Myometrial cell (primary cell): ENCODE measurements around the gene GPR108. TPM values are rescaled to one million over a fixed set of nuclear protein-coding genes. Genes with fewer than 3 reads are reported as not detected.

Source experiments
- total RNA-seq: library from RNA; depleted of rRNA; stranded (reverse); fragments of >200 nt; gene quantifications from 2 replicates; pipeline ENCODE4 v1.2.3, GENCODE V29; 2015

Gene GPR108
- 51.2 and 59.1 TPM in 2 replicates for total RNA-seq

DNA sequence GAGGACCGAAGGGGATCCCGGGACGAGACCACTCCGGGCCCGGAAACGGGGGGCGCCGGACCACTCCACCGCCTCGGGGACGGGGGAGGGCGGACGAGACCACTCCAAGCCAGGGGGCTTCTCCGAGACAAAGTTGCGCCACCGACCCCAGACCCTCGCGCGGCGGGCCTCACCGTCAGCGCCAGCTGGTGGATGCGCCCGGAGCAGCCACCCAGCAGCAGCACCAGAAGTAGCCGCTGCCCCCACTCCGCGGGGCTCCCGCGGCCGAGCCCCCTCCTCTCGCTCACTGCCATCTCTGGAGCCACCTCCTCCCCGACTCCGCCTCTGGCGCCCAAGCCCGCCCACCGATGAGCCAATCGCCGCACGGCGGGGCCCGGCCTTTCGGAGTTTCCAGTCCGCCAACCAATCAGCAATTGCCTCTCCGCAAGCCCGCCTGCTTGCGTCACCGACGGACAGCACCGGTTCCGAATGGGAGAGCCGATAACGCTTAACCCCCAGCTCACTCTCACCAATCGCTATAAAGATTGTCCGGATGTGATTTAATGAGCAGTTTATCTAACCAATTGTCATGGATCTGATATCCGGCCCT, at the start of gene GPR108:
TSS of gene GPR108 (minus strand) at position 297 of the 589 bp plus-strand sequence. CDS start at position 293, 4 bp downstream.

DNA sequence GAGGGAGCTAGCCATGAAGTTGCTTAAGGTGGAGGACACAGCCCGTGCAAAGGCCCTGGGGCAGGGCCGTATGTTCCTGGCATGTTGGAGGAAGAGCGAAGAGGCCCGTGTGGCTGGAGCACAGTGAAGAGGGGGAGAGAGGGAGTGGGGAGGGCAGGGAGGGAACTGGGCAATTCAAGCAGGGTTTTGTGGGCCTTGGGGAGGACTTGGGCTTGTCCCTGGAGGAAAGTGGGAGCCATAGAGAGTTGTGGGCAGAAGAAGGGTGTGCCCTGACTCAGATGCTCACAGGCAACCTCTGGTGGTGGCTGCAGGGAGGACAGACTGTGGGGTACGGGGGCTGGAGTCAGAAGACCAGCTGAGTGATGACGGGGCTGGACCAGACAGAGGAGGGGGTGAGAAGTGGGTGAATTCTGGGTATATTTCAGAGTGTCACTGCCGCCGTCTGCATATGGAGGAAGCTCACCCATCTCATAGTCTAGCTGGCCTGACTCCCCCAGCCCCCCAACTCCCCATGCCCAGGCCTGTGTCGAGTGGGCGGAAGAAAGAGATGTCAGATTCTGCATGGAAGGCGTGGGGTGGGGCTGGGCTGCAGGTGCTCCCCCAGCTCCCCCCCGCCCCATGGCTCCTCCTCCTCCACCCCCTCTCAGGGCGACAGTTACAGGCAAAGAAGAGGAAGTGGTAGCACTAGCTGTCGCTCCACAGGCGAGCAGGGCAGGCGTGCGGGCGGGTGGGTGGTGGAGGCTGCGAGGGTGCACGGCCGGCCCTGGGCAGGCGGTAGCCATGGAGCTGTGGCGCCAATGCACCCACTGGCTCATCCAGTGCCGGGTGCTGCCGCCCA, 34.9 kb upstream of the GPR108 start, which contains the start of gene VAV1:
TSS of gene VAV1 (plus strand) at position 681 of the 838 bp plus-strand sequence. CDS start at position 781, 100 bp downstream.

DNA sequence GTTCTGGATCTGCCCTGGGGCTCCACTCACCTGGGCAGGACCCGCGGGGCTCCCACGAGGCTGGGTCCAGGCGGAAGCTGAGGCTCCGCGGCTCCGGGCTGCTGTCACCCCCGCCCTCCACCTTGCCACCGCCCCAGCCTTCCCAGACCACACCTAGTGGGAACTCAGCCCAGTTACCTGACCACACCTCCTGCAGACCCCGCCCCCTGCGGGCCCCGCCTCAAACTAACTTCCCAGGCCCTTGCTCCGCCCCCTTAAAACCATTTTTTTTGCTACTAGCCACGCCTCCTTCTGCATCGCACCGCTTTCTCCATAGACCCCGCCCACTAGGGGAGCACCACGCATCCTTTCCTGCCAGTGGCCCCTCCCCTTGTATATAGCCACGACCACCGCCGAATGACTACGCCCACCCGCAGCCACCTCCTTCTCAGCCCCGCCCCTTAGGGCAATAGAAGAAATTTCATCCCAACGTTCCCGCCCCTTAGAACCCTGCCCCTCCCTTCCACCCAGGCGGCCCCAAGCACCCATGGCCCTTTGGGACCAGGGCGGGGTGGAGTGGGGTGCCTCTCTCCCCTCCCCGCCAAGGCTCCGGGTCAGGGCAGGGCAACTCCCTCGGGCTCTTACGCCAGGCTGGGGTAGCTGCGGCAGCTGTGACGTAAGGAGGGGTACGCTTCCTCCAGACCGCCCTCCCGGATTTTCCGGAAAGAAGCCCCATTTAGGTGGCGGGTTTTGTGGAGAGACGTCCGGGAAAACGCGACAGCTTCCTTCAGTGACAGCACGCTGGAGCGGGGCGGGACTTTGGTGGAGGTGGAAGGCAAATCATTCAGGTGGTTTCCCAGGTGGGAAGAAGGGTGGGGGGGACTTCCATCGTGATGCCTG, 30.2 kb upstream of the GPR108 start, which contains the start of gene SH2D3A:
TSS of gene SH2D3A (minus strand) at position 79 of the 879 bp plus-strand sequence. CDS start 3,687 bp downstream, outside the sequence.

DNA sequence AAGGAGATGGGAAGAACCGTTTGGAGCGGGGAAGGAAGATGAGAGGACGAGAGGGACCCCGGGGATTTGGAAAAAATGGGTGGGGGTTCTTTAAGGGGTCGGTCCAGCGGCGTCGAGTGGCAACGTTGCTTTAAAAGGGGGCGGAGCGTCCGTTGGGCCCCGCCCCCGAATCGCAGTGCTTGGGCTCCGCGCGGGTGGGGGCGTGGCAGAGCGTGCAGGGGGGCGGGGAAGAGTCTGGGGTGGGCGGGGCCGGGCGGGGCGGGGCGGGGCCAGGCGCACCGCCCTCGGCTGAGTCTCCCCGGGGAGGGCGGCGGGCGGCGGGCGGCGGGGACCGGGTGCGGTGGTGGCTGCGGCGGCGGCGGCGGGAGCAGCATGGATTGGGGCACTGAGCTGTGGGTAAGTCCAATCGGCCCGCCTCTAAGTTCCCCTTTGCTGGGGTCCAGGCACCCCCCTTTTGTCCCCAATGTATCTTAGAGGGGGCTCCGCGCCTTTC, 2.1 kb upstream of the GPR108 start, which contains the start of gene TRIP10:
TSS of gene TRIP10 (plus strand) at position 291 of the 493 bp plus-strand sequence. CDS start at position 373, 82 bp downstream.

DNA sequence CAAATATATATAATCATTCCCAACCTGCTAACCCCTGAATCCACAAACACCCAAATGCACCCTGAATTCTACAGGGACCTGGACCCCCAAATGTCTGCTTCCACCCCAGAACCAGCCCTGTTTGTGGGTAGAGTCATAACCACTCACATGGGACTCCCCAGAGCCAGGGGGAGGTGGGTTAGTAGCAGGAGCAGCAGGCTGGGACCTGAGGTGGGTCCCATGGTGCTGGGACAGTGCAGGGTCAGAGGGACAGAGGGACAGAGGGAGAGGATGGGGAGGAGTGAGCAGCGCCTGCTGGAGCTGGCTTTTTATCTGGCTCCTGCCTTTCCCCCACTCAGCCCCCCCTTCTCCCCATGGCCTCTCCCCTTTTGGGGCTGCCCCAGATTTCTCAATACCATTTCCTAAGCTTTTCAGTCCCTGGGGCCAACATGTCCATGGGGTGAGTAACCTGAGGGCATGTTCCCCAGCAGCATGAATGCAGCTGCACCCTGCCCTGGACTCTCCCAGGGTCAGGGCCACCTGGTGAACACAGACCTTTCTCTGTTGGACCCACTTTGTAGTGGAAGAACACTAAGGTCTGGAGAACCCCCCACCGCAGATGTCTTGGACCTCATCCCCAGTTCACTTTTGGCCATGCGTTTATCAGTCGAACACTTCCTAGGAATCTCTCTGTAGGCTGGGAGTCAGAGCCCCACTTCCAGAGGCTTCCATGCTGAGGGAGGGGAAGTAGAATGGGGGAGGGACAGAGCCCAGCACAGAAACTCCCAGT, 16.8 kb downstream of the GPR108 start, which contains the start of gene C3:
TSS of gene C3 (minus strand) at position 282 of the 769 bp plus-strand sequence. CDS start at position 221, 61 bp downstream.

Other genes with a start within 250 kb of the GPR108 start
- not detected in 2 replicates for gene TUBB4A, start 235.3 kb downstream of the GPR108 start, total RNA-seq
- gene TNFSF9, start 206.6 kb downstream of the GPR108 start, total RNA-seq: 1.2 and 1.6 TPM in 2 replicates
- gene CD70, start 146.4 kb downstream of the GPR108 start, total RNA-seq: not detected in 2 replicates
- gene TNFSF14, start 67.4 kb downstream of the GPR108 start, total RNA-seq: not detected in 2 replicates
- gene C3, start 16.9 kb downstream of the GPR108 start, total RNA-seq: 3.5 and 9.4 TPM in 2 replicates
- gene TRIP10, start 2.1 kb upstream of the GPR108 start, total RNA-seq: 57.9 and 60.8 TPM in 2 replicates
- gene SH2D3A, start 29.9 kb upstream of the GPR108 start, total RNA-seq: 0.18 TPM in 1 of 2 replicates, not detected in the other
- gene VAV1, start 35.1 kb upstream of the GPR108 start, total RNA-seq: not detected in 2 replicates
- not detected in 2 replicates for gene ADGRE1, start 150.0 kb upstream of the GPR108 start, total RNA-seq